OCI-LY7 (cell line): ENCODE data around the gene TRPV6.

Experiments
- CTCF ChIP-seq: fragments of 200-600 bp; sonication (generic); conservative IDR thresholded peaks from 2 replicates; pipeline ENCODE4 v1.5.1; 2014; ENCODE audit warnings: mild to moderate bottlenecking, antibody characterized with exemption, low read length, moderate library complexity, mixed read lengths
- EZH2phosphoT487 ChIP-seq: fragments of 200-600 bp; sonication (generic); IDR thresholded peaks from 2 replicates; pipeline ENCODE4 v1.6.1; 2018; ENCODE audit warnings: low read depth, borderline replicate concordance, mild to moderate bottlenecking, mixed run types, antibody characterized with exemption, low read length, moderate library complexity, mixed read lengths

- peak; percentile 90 for TF ChIP-seq CTCF
- no peak for TF ChIP-seq EZH2phosphoT487
Observed at GRCh38 chr7:142853739-142854371, 31.7 kb downstream of the TRPV6 start.
